HepG2 (cell line): ENCODE measurements around the gene NPPC. TPM values are rescaled to one million over a fixed set of nuclear protein-coding genes. Genes with fewer than 3 reads are reported as not detected.

Experiments
- CBFB ChIP-seq: sonication (generic); formaldehyde crosslinking; IDR thresholded peaks from 2 replicates; pipeline ENCODE4 v1.4.0; 2020; ENCODE audit warnings: missing genetic modification reagents
- MED13 ChIP-seq: sonication (generic); formaldehyde crosslinking; IDR thresholded peaks from 2 replicates; pipeline ENCODE4 v1.5.0; 2020; ENCODE audit warnings: missing genetic modification reagents
- MXD3 ChIP-seq: IDR thresholded peaks from 2 replicates; pipeline ENCODE4 v1.6.1; 2016; ENCODE audit warnings: mild to moderate bottlenecking, missing biosample characterization, missing genetic modification reagents
- POLR2G ChIP-seq: fragments of 200-400 bp; formaldehyde crosslinking; IDR thresholded peaks from 2 replicates; pipeline ENCODE4 v1.6.1; 2018; ENCODE audit warnings: mild to moderate bottlenecking, low read depth, low read length, moderate library complexity
- RNF219 ChIP-seq: sonication (generic); formaldehyde crosslinking; IDR thresholded peaks from 2 replicates; pipeline ENCODE4 v1.5.0; 2020; ENCODE audit warnings: mild to moderate bottlenecking, missing genetic modification reagents
- SAFB2 ChIP-seq: sonication (generic); formaldehyde crosslinking; IDR thresholded peaks from 2 replicates; pipeline ENCODE4 v1.5.1; 2020; ENCODE audit warnings: missing genetic modification reagents, low read depth, mild to moderate bottlenecking, borderline replicate concordance
- SMAD1 ChIP-seq: sonication (generic); formaldehyde crosslinking; IDR thresholded peaks from 2 replicates; pipeline ENCODE4 v1.4.0; 2020; ENCODE audit warnings: missing genetic modification reagents, low read depth, mild to moderate bottlenecking, borderline replicate concordance
- SMYD3 ChIP-seq: sonication (generic); formaldehyde crosslinking; IDR thresholded peaks from 2 replicates; pipeline ENCODE4 v1.8.1; 2023; ENCODE audit warnings: mild to moderate bottlenecking, missing genetic modification reagents
- THAP7 ChIP-seq: sonication (generic); formaldehyde crosslinking; IDR thresholded peaks from 2 replicates; pipeline ENCODE4 v1.8.1; 2023; ENCODE audit warnings: mild to moderate bottlenecking, missing genetic modification reagents
- U2AF1 ChIP-seq: fragments of 200-400 bp; formaldehyde crosslinking; optimal IDR thresholded peaks from 2 replicates; pipeline ENCODE3; 2017; ENCODE audit warnings: mild to moderate bottlenecking, low read depth, low read length
- ZBTB40 ChIP-seq, 2 experiments: fragments of 450-650 bp in 1 of 2; sonication (generic) in 1 of 2; formaldehyde crosslinking in 1 of 2; IDR thresholded peaks; 2 replicates each; pipeline versions ENCODE4 v1.6.1 to v1.8.0; 2016 to 2022; ENCODE audit warnings: antibody characterized with exemption in 1 of 2, mild to moderate bottlenecking in 1 of 2, missing genetic modification reagents in 1 of 2
- ZNF333 ChIP-seq: sonication (generic); formaldehyde crosslinking; IDR thresholded peaks from 2 replicates; pipeline ENCODE4 v1.4.0; 2020; ENCODE audit warnings: mild to moderate bottlenecking, missing genetic modification reagents, borderline replicate concordance
- ZNF432 ChIP-seq: sonication (generic); formaldehyde crosslinking; IDR thresholded peaks from 2 replicates; pipeline ENCODE4 v1.5.0; 2020; ENCODE audit warnings: missing genetic modification reagents, mild to moderate bottlenecking, borderline replicate concordance
- ZNF569 ChIP-seq: sonication (generic); formaldehyde crosslinking; IDR thresholded peaks from 2 replicates; pipeline ENCODE4 v1.5.0; 2020; ENCODE audit warnings: mild to moderate bottlenecking, missing genetic modification reagents, moderate library complexity, borderline replicate concordance
- ZSCAN12 ChIP-seq: sonication (generic); formaldehyde crosslinking; IDR thresholded peaks from 2 replicates; pipeline ENCODE4 v1.9.0; 2021; ENCODE audit warnings: mild to moderate bottlenecking, missing genetic modification reagents
- polyA plus RNA-seq, 8 experiments: library from polyadenylated mRNA; depleted of rRNA in 3 of 8; stranded (reverse) in 7 of 8; unstranded in 1 of 8; fragments of >200 nt; fragmentation: Illumina TruSeq in 4 of 8; extraction: Trizol in 4 of 8; gene quantifications; 2 replicates each; pipeline versions ENCODE4 v1.2.1 to v1.2.3, GENCODE V29; 2011 to 2016; ENCODE audit warnings: low read depth in 4 of 8, missing spikeins in 1 of 8, mixed read lengths in 1 of 8; ENCODE audit not compliant: insufficient read depth in 1 of 8
- total RNA-seq, 5 experiments: library from RNA; depleted of rRNA; stranded (reverse); fragments of >200 nt; fragmentation: Illumina TruSeq; extraction: Trizol; gene quantifications; 2 replicates each; pipeline ENCODE4 v1.2.3, GENCODE V29; 2016; ENCODE audit warnings: low read depth in 1 of 5

NPPC gene
- total and polyA plus RNA-seq, 2 of the 13 experiments (the other 11 are each of a cell fraction or from before 2014, with no cell fraction given): 0.11 TPM; not detected in 1

GRCh38 chr2:231957913-231958763 lies 31.9 kb upstream of the NPPC start (continued):
- TF ChIP-seq ZNF432 (CRISPR knock-in tag) (no peak), POLR2G (no peak), MXD3 (CRISPR knock-in tag) (no peak), SAFB2 (CRISPR knock-in tag) (no peak), U2AF1 (no peak), SMAD1 (CRISPR knock-in tag) (no peak), ZSCAN12 (CRISPR knock-in tag) (no peak), ZNF333 (no peak), THAP7 (CRISPR knock-in tag) (0 out of 2 replicates have a peak, but pooled peaks have one; percentile 22), MED13 (CRISPR knock-in tag) (no peak), CBFB (no peak), ZNF569 (CRISPR knock-in tag) (no peak), ZBTB40 (IDR thresholded peaks at IDR 0.05) (no peak), ZBTB40 (CRISPR knock-in tag; IDR thresholded peaks at IDR 0.05) (no peak), SMYD3 (CRISPR knock-in tag) (no peak), RNF219 (CRISPR knock-in tag) (0 out of 2 replicates have a peak, but pooled peaks have one; percentile 49)
